Ascending aorta (tissue), 2 donors: Measurements from ENCODE around the gene RPL13. TPM values are rescaled to one million over a fixed set of nuclear protein-coding genes. Genes with fewer than 3 reads are reported as not detected.
A peak's percentile ranks its signal among the peaks of the same experiment; 100 is the strongest.

Source experiments
- DNase-seq, 2 donors: peaks; one replicate each; pipeline ENCODE4 v3.0.0-alpha.2; 2019; ENCODE audit warnings: low spot score in 2 of 2
- H3K27ac ChIP-seq, 2 donors: fragments of 200-600 bp; sonication (generic); one replicate each; pipeline ENCODE4 v1.5.1; 2016 to 2017; ENCODE audit warnings: mild to moderate bottlenecking in 1 of 2
- H3K27me3 ChIP-seq: fragments of 200-600 bp; sonication (generic); one replicate; pipeline ENCODE4 v1.5.1; 2017
- H3K36me3 ChIP-seq, 2 donors: fragments of 200-600 bp; sonication (generic); one replicate each; pipeline ENCODE4 v1.5.1; 2016
- H3K4me1 ChIP-seq, 2 donors: fragments of 200-600 bp; sonication (generic); one replicate each; pipeline ENCODE4 v1.5.1; 2016 to 2017; ENCODE audit warnings: mild to moderate bottlenecking in 1 of 2
- H3K4me3 ChIP-seq, 2 donors: fragments of 200-600 bp; sonication (generic); one replicate each; pipeline ENCODE4 v1.5.1; 2016 to 2017; ENCODE audit warnings: mild to moderate bottlenecking in 1 of 2
- H3K9me3 ChIP-seq, 2 donors: fragments of 200-600 bp; sonication (generic); one replicate each; pipeline ENCODE4 v1.5.1; 2016
- intact Hi-C: fragments of 100-400 bp; cut with DNase I; formaldehyde crosslinking; loops from one replicate; pipeline ENCODE4 v1.15.1; 2023
- total RNA-seq: library from RNA; depleted of rRNA; stranded (reverse); fragments of >200 nt; gene quantifications from one replicate; pipeline ENCODE4 v1.1.0, GENCODE V29; 2016
- TF ChIP-seq, protein P1 (sequence below), 3 experiments: fragments of 200-600 bp in 2 of 3; fragments of 450-650 bp in 1 of 3; sonication (generic) in 2 of 3; IDR thresholded peaks; one replicate each; pipeline ENCODE4 v1.5.1; 2016 to 2019; ENCODE audit warnings: antibody characterized with exemption in 3 of 3, mild to moderate bottlenecking in 1 of 3, moderate library complexity in 1 of 3

Gene RPL13
- 8,360 TPM for total RNA-seq

DNA sequence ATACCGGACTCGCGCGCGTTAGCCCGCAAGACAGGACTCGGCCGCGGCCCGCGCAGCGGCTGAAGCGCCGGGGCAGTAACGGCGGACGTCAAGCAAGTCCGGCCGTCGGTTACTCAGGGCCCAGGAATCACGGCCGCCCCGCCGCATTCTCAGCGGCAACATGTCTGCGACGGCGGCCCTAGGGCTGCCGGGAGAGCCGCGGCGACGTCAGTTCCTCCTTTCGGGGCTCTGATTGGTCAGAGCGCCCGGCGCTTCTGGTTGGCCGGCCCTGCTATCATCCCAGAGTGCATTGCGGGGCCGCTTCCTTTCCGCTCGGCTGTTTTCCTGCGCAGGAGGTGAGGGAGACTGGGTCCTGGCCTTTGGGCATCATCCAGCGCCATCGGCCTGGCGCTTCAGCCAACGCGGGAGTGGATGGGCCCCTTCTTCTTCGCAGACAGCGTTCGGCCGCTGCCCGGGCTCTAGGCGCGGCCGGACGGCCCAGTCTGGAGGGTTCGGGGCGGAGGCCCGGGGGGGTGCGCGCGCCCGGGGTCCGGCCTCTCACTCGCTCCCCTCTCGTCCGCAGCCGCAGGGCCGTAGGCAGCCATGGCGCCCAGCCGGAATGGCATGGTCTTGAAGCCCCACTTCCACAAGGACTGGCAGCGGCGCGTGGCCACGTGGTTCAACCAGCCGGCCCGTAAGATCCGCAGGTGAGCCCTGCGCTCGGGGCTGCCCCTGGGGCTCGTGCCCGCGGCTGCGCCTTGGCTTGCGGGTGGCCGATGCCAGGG, at the start of gene RPL13:
TSS of gene RPL13 (plus strand) at position 305 of the 764 bp plus-strand sequence. CDS start at position 583, 278 bp downstream.
- Histone ChIP-seq H3K36me3 (peaks cover 44% of the 10 kb centered on the region in 2 donors), H3K27me3 (no peaks in the 10 kb centered on the region), H3K9me3 (no peaks in the 10 kb centered on the region), H3K27ac (peak within 1 kb of the TSS; percentile 95 to 96), H3K4me1 (peaks cover 17% of the 10 kb centered on the region in 2 donors), H3K4me3 (peak within 1 kb of the TSS; percentile 66 to 74)
- TF ChIP-seq, protein P1, sequence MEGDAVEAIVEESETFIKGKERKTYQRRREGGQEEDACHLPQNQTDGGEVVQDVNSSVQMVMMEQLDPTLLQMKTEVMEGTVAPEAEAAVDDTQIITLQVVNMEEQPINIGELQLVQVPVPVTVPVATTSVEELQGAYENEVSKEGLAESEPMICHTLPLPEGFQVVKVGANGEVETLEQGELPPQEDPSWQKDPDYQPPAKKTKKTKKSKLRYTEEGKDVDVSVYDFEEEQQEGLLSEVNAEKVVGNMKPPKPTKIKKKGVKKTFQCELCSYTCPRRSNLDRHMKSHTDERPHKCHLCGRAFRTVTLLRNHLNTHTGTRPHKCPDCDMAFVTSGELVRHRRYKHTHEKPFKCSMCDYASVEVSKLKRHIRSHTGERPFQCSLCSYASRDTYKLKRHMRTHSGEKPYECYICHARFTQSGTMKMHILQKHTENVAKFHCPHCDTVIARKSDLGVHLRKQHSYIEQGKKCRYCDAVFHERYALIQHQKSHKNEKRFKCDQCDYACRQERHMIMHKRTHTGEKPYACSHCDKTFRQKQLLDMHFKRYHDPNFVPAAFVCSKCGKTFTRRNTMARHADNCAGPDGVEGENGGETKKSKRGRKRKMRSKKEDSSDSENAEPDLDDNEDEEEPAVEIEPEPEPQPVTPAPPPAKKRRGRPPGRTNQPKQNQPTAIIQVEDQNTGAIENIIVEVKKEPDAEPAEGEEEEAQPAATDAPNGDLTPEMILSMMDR (IDR thresholded peaks at IDR 0.05), result no peak
- intact Hi-C loops, result loop anchor here (1.0 to 2.0 kb wide), 3 partner anchors 70 to 319 kb away; partner anchors contain the start of genes ANKRD11, CHMP1A and SPATA33
- DNase-seq, result peak; percentile 82 to 98

DNA sequence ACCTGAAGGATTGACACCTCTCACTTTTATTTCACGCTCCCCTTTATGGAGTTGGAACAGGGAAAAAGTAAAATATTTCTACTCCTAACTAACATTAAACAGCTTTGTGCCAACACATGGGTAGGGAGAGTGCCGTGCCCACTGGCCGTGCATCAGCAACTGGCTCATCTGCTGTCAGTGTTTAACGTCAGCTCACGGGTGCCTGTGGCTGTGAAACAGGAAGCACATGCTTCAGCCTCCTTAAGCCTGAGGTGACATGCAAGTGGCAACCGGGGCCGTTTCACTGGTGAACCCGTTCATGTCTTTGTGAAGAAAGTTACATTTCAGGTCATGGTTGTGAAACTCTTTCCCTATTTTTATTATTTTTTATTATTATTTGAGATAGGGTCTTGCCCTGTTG, 49.1 kb upstream of the RPL13 start:
- TF ChIP-seq, protein P1 (IDR thresholded peaks at IDR 0.05), result no peak
- H3K27ac ChIP-seq, result no peak overlapping the region
- DNase-seq, result no peak
- H3K36me3 ChIP-seq, result peaks cover 49 to 56% of the 10 kb centered on the region in 2 donors
- no peak overlapping the region for H3K4me3 ChIP-seq
- H3K4me1 ChIP-seq, result peaks cover 8 to 21% of the 10 kb centered on the region in 2 donors
- H3K27me3 ChIP-seq, result no peaks in the 10 kb centered on the region
- no peaks in the 10 kb centered on the region for H3K9me3 ChIP-seq
- intact Hi-C loops, result no loop called here

DNA sequence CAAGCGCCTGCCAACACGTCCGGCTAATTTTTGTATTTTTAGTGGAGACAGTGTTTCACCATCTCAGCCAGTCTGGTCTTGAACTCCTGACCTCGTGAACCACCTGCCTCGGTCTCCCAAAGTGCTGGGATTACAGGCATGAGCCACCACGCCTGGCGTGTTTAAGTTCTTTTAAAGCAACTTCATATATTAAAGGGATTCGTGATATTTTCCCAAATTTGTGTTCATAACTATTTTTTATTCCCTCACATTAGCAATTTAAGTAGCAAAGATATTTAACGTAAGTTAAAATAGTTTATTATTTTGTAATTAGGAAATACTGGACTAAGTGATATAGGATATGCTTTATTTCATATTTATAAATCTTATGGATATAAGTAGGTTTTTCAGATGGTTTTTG, 48.0 kb upstream of the RPL13 start:
- no peak for DNase-seq
- H3K27me3 ChIP-seq, result no peaks in the 10 kb centered on the region
- intact Hi-C loops, result no loop called here
- no peaks in the 10 kb centered on the region for H3K9me3 ChIP-seq
- H3K4me1 ChIP-seq, result peaks cover 8 to 13% of the 10 kb centered on the region in 2 donors
- H3K4me3 ChIP-seq, result no peak overlapping the region
- TF ChIP-seq, protein P1 (IDR thresholded peaks at IDR 0.05), result no peak
- peaks cover 58 to 67% of the 10 kb centered on the region in 2 donors for H3K36me3 ChIP-seq
- no peak overlapping the region for H3K27ac ChIP-seq

DNA sequence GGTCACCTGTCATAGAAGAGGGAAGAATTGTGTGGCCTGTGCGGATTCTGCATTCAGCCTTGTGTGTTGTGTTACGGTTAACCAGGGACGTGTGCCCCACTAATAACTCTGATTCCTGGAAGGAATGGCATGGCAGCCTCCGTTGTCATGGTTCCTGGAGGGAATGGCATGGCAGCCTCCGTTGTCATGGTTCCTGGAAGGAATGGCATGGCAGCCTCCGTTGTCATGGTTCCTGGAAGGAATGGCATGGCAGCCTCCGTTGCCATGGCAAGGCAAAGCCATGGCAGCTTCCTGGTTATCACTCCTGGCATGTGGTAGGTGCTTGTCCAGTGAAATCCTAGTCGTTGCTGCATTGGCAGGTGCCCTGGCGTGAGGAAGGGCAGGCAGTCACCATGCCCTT, 43.4 kb upstream of the RPL13 start:
- TF ChIP-seq, protein P1 (IDR thresholded peaks at IDR 0.05), result no peak
- intact Hi-C loops, result no loop called here
- no peaks in the 10 kb centered on the region for H3K9me3 ChIP-seq
- no peak overlapping the region for H3K4me3 ChIP-seq
- no peak for DNase-seq
- H3K4me1 ChIP-seq, result no peaks in the 10 kb centered on the region
- H3K27me3 ChIP-seq, result no peaks in the 10 kb centered on the region
- H3K36me3 ChIP-seq, result peaks cover 65 to 86% of the 10 kb centered on the region in 2 donors
- no peak overlapping the region for H3K27ac ChIP-seq

DNA sequence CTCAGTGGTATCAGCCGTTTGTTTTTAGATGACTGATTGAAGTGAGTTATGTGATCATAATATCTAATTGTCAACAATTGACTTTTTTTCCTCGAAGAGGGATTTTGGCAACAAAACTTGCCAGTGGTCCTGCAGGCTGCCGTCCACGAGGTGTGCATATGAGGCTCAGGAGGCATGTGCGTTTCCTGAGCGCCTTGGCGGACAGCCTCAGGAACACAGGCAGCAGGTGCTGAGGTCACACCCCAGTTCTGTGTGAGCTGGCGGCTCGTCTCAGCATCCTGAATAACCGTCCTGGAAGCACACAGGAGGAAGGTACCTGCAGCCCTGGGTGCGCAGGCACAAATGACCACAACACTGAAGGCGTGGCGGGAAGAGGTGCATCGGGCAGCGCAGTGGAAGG, 40.6 kb upstream of the RPL13 start:
- no peak for DNase-seq
- Histone ChIP-seq H3K27ac (no peak overlapping the region), H3K27me3 (no peaks in the 10 kb centered on the region), H3K4me1 (no peaks in the 10 kb centered on the region), H3K36me3 (peaks cover 70 to 89% of the 10 kb centered on the region in 2 donors), H3K9me3 (no peaks in the 10 kb centered on the region), H3K4me3 (no peak overlapping the region)
- TF ChIP-seq, protein P1 (IDR thresholded peaks at IDR 0.05), result no peak
- intact Hi-C loops, result no loop called here
